HG03066 (cell line): Measurements from ENCODE around the gene OTUD7B.

Experiments used
- ATAC-seq: cut with Tn5 transposase; IDR thresholded peaks from one replicate; pipeline ENCODE4 v1.9.1; 2021; ENCODE audit warnings: low read depth; ENCODE audit not compliant: unreplicated experiment

The OTUD7B gene

GRCh38 chr1:149925751-149926150 lies 84.8 kb downstream of the OTUD7B start:
- ATAC-seq, result no peak

- ATAC-seq, result no peak
Measured at GRCh38 chr1:149925345-149925744, 85.2 kb downstream of the OTUD7B start.

GRCh38 chr1:149923626-149924025 lies 86.9 kb downstream of the OTUD7B start:
- ATAC-seq, result no peak

GRCh38 chr1:149917571-149918144 lies 92.9 kb downstream of the OTUD7B start, which contains the start of gene SV2A:
SV2A (minus strand) TSS chr1:149917844; CDS start chr1:149913840, 4,004 bp downstream.
- no peak for ATAC-seq

GRCh38 chr1:149916898-149917252 lies 93.7 kb downstream of the OTUD7B start:
- no peak for ATAC-seq

GRCh38 chr1:149916193-149916897 lies 94.2 kb downstream of the OTUD7B start:
- ATAC-seq, result no peak

GRCh38 chr1:149915429-149916192 lies 94.9 kb downstream of the OTUD7B start:
- ATAC-seq, result no peak

- ATAC-seq, result no peak
Measured at GRCh38 chr1:149914545-149914944, 96.0 kb downstream of the OTUD7B start.

- ATAC-seq, result no peak
Measured at GRCh38 chr1:149906570-149907075, 103.9 kb downstream of the OTUD7B start.

- no peak for ATAC-seq
Measured at GRCh38 chr1:149903836-149904491, 106.6 kb downstream of the OTUD7B start.

GRCh38 chr1:149899460-149900284 lies 110.9 kb downstream of the OTUD7B start, which contains the start of gene BOLA1:
BOLA1 (plus strand) TSS chr1:149899568; CDS start chr1:149900060, 492 bp downstream.
- peak; percentile 93 for ATAC-seq

- no peak for ATAC-seq
Measured at GRCh38 chr1:149896575-149896974, 114.0 kb downstream of the OTUD7B start.

- ATAC-seq, result no peak
Measured at GRCh38 chr1:149888999-149889289, 121.6 kb downstream of the OTUD7B start.

- ATAC-seq, result peak; percentile 14
Measured at GRCh38 chr1:149888247-149888998, 122.1 kb downstream of the OTUD7B start.
